Heart right ventricle (tissue), 16 donors: Measurements from ENCODE around the gene INSYN2B. TPM values are rescaled to one million over a fixed set of nuclear protein-coding genes. Genes with fewer than 3 reads are reported as not detected.

Experiments used
- ATAC-seq, 8 donors: fragments of 200-7000 bp; cut with Tn5 transposase; one replicate each; pipeline ENCODE4 v1.9.1; 2020; ENCODE audit warnings: mild to moderate bottlenecking in 8 of 8, moderate library complexity in 8 of 8, moderate number of reproducible peaks in 1 of 8
- DNase-seq, 2 donors: peaks; one replicate each; pipeline ENCODE4 v3.0.0-alpha.2; 2020
- H3K27ac ChIP-seq, 10 donors: fragments of 200-600 bp; sonication (generic) in 2 of 10; one replicate each; pipeline versions ENCODE4 v1.5.0 to v1.8.0; 2020 to 2022; ENCODE audit warnings: mild to moderate bottlenecking in 3 of 10
- H3K27me3 ChIP-seq, 7 donors: fragments of 200-600 bp; one replicate each; pipeline ENCODE4 v1.8.0; 2021 to 2022; ENCODE audit warnings: mild to moderate bottlenecking in 2 of 7
- H3K36me3 ChIP-seq, 9 donors: fragments of 200-600 bp; sonication (generic) in 1 of 9; one replicate each; pipeline versions ENCODE4 v1.5.0 to v1.8.0; 2020 to 2022; ENCODE audit warnings: mild to moderate bottlenecking in 2 of 9
- H3K4me1 ChIP-seq, 9 donors: fragments of 200-600 bp; sonication (generic) in 1 of 9; one replicate each; pipeline versions ENCODE4 v1.5.0 to v1.8.0; 2020 to 2022; ENCODE audit warnings: mild to moderate bottlenecking in 4 of 9
- H3K4me3 ChIP-seq, 10 donors: fragments of 200-600 bp; sonication (generic) in 2 of 10; one replicate each; pipeline versions ENCODE4 v1.5.0 to v1.8.0; 2020 to 2022; ENCODE audit warnings: mild to moderate bottlenecking in 7 of 10, moderate library complexity in 2 of 10
- H3K9me3 ChIP-seq, 11 donors: fragments of 200-600 bp in 10 of 11; sonication (generic) in 2 of 11; one replicate each; pipeline versions ENCODE4 v1.5.0 to v1.8.0; 2013 to 2022; ENCODE audit warnings: mild to moderate bottlenecking in 2 of 11, control low read depth in 1 of 11, moderate library complexity in 1 of 11
- WGBS, 2 donors: extraction: QIAGEN DNeasy Blood & Tissue Kit; methylation state at CpG; one replicate each; pipeline ENCODE4 v1.1.7; 2013; ENCODE audit warnings: inconsistent platforms in 1 of 2; 5-methylcytosine and 5-hydroxymethylcytosine counted together
- intact Hi-C, 10 donors: fragments of 100-400 bp; cut with DNase I; formaldehyde crosslinking; loops; one replicate each; pipeline versions ENCODE4 v1.11.1 to v1.14.2; 2022
- polyA plus RNA-seq, 2 donors: library from polyadenylated mRNA; stranded (reverse); fragments of 200-250 nt; gene quantifications; one replicate each; pipeline ENCODE4 v1.2.3, GENCODE V29; 2013
- total RNA-seq, 10 donors: library from RNA; stranded (reverse); fragmentation: NEBNext Ultra II Directional in 3 of 10; extraction: Animal tissue kit (Norgen Biotek cat#: 25700) in 3 of 10; gene quantifications; one replicate each; pipeline versions ENCODE4 v1.2.1 to v1.2.4, GENCODE V29; 2021 to 2023
- TF ChIP-seq, protein P1 (sequence below), 9 donors: fragments of 200-600 bp; sonication (generic) in 2 of 9; IDR thresholded peaks; one replicate each; pipeline versions ENCODE4 v1.5.0 to v1.8.0; 2021 to 2022; ENCODE audit warnings: antibody characterized with exemption in 9 of 9, mild to moderate bottlenecking in 5 of 9, moderate library complexity in 1 of 9
- donor health status: Arrhythmogenic right ventricular cardiomyopathy.
- donor health status: ischemic (EF 13 %, LVEDD 7.1; RV severe dilation, severe dysfunction).
- donor health status: healthy with polysubstance abuse.
- donor health status: DM: no; HTN: yes; CAD: no.
- donor health status: DM: no; HTN: no; CAD: no.
- donor health status: ischemic (EF 25% LVEDD 6.9; RV normal size, moderate dysfunction).
- donor health status: ischemic (EF 25% LVEDD 5.7; RV mildly dilated, moderate dysfunction).
- donor health status: healthy.
- donor health status: DM: yes; HTN: yes; CAD: no.
- donor health status: Ischemic cardiomyopathy.
- donor health status: ischemic (EF 35%, LVEDD 5.7; RV mildly dilated, moderate dysfunction).
- donor health status: nonischemic (EF 11% LVEDD 7.7; RV severe dilation, severe dysfunction).
- donor health status: DM: yes; HTN: yes; CAD: no.
- donor health status: PGD.
- donor health status: ischemic (EF 29% LVEDD 5.4; RV normal size, mild dysfunction).
- donor health status: nonischemic (EF 23%, LVEDD 6.1; RV moderate dilation, normal function).

The INSYN2B gene
- total and polyA plus RNA-seq, 12 donors, result 0.09 to 0.87 (median 0.14) TPM; not detected in 7

DNA sequence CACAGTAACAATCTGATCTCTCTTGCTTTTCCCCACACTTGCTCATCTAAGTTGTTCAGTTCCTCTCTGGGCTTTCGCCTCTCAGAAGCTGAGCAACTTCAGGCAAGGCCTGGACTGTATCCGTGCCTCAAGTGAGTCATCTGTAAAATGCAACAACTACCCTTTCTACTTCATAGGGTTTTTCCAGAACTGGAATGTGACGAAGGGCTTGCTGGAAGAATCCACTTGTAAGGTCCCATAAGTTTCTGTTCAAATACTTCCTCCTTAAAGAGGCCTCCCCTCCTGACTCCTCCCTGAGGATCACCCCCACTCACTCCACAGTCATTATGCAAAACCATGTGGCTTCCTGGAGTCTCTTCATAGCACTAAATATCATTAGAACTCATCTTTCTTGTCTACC lies 17.5 kb upstream of the INSYN2B start:
- H3K4me3 ChIP-seq, result no peak overlapping the region
- WGBS, 2 donors, result 92 to 93% methylated on average over 3 of the region's 3 CpGs
- ATAC-seq, result no peak
- peaks cover 0 to 63% (median 0%) of the 10 kb centered on the region in 9 donors for H3K36me3 ChIP-seq
- intact Hi-C loops, result no loop called here
- TF ChIP-seq, protein P1, sequence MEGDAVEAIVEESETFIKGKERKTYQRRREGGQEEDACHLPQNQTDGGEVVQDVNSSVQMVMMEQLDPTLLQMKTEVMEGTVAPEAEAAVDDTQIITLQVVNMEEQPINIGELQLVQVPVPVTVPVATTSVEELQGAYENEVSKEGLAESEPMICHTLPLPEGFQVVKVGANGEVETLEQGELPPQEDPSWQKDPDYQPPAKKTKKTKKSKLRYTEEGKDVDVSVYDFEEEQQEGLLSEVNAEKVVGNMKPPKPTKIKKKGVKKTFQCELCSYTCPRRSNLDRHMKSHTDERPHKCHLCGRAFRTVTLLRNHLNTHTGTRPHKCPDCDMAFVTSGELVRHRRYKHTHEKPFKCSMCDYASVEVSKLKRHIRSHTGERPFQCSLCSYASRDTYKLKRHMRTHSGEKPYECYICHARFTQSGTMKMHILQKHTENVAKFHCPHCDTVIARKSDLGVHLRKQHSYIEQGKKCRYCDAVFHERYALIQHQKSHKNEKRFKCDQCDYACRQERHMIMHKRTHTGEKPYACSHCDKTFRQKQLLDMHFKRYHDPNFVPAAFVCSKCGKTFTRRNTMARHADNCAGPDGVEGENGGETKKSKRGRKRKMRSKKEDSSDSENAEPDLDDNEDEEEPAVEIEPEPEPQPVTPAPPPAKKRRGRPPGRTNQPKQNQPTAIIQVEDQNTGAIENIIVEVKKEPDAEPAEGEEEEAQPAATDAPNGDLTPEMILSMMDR (IDR thresholded peaks at IDR 0.05), result no peak
- DNase-seq, result no peak
- H3K4me1 ChIP-seq, result no peaks in the 10 kb centered on the region
- no peak overlapping the region for H3K27ac ChIP-seq
- peaks cover 0 to 16% (median 0%) of the 10 kb centered on the region in 7 donors for H3K27me3 ChIP-seq
- H3K9me3 ChIP-seq, result no peaks in the 10 kb centered on the region

DNA sequence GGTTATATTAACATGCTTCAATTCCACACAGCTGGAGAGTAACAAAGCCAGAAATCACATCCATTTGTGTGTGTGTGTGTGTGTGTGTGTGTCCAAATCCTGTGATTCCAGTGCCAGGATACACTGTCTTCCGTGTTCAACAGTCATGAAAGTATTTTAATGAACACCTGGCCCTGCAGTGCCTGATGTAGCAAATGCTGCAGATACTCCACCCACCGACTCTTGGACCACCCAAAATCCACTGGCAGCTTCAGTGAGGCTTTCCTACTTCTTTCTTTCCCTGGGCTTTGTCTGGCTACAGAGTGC lies 13.1 kb upstream of the INSYN2B start:
- H3K9me3 ChIP-seq, result no peaks in the 10 kb centered on the region
- DNase-seq, result no peak
- no peak overlapping the region for H3K4me3 ChIP-seq
- H3K27me3 ChIP-seq, result peaks cover 0 to 21% (median 0%) of the 10 kb centered on the region in 7 donors
- H3K4me1 ChIP-seq, result no peaks in the 10 kb centered on the region
- H3K36me3 ChIP-seq, result peaks cover 0 to 73% (median 0%) of the 10 kb centered on the region in 9 donors
- ATAC-seq, result no peak
- intact Hi-C loops, result no loop called here
- WGBS, 2 donors, result 52 to 59% methylated on average over 2 of the region's 2 CpGs
- H3K27ac ChIP-seq, result no peak overlapping the region
- TF ChIP-seq, protein P1 (IDR thresholded peaks at IDR 0.05), result no peak

DNA sequence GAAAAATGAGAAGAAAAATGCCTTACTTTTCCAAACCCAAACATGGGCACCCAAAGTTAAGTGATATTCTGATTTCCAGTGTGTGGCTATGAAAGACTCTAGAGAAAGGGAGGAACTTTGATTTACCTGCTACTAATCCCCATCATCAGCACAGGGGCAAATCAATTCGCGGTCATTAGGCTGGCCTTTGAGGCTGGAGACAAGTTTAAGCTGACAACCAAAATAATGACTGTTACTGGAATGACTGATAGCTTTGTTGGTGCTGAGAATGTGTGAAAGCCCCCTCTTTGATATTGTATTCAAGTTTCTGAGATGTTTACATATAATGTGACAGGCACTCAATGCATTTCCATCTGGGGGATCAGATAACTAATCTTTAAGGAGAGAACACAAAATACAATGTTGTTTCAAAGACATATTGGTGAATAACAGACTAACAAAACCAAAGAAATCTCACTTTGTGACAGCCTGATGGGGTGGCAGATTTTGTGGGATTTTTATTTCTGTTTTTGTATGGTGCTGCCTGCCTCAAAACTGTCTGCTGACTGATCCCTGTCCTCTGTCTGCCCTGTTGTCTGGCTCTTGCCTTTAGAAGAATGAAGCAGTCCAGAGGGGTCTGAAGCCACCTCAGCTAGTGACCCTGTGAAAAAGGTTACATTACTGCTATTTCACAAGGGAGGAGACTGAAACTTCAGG lies 12.6 kb upstream of the INSYN2B start:
- Histone ChIP-seq H3K36me3 (peaks cover 0 to 71% (median 0%) of the 10 kb centered on the region in 9 donors), H3K27me3 (peaks cover 0 to 21% (median 0%) of the 10 kb centered on the region in 7 donors), H3K4me3 (no peak overlapping the region), H3K4me1 (no peaks in the 10 kb centered on the region), H3K27ac (no peak overlapping the region), H3K9me3 (no peaks in the 10 kb centered on the region)
- intact Hi-C loops, result no loop called here
- WGBS, 2 donors, result 85 to 95% methylated on average over 2 of the region's 2 CpGs
- DNase-seq, result no peak
- TF ChIP-seq, protein P1 (IDR thresholded peaks at IDR 0.05), result no peak
- no peak for ATAC-seq

- H3K9me3 ChIP-seq, result no peaks in the 10 kb centered on the region
- no peaks in the 10 kb centered on the region for H3K4me1 ChIP-seq
- no peak overlapping the region for H3K27ac ChIP-seq
- peaks cover 0 to 73% (median 0%) of the 10 kb centered on the region in 9 donors for H3K36me3 ChIP-seq
- intact Hi-C loops, result no loop called here
- ATAC-seq, result no peak
- no peak for DNase-seq
- WGBS, 2 donors, result 81 to 86% methylated on average over 8 of the region's 8 CpGs
- peaks cover 0 to 33% (median 0%) of the 10 kb centered on the region in 7 donors for H3K27me3 ChIP-seq
- no peak overlapping the region for H3K4me3 ChIP-seq
- TF ChIP-seq, protein P1 (IDR thresholded peaks at IDR 0.05), result no peak
Observed at GRCh38 chr5:169991115-169991869, 11.0 kb upstream of the INSYN2B start.
